NCI-H526 (cell line): ENCODE results near the gene C11orf16.
"Not testable (repeated sequence)": the region's sequence is repeated elsewhere in the genome, so short reads cannot be mapped to it uniquely, and the experiment has no call there.

Experiments used
- DNase-seq, 2 experiments: peaks; one replicate each; lab custom pipeline; 2025; lab: John Stamatoyannopoulos, UW

Gene C11orf16

DNA sequence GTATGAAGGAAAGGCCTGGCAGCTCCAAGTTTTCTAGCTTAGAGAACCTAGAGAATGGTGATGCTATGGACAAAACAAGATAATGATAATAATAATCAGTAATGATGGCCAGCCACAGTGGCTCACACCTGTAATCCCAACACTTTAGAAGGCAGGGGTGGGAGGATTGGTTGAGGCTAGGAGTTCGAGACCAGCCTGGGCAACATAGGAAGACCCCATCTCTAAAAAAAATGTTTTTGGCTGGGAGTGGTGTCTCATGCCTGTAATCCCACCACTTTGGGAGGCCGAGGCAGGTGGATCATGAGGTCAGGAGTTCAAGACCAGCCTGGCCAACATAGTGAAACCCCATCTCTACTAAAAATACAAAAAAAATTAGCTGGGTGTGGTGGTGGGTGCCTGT lies 3.0 kb upstream of the C11orf16 start:
- not testable (repeated sequence) for DNase-seq

DNA sequence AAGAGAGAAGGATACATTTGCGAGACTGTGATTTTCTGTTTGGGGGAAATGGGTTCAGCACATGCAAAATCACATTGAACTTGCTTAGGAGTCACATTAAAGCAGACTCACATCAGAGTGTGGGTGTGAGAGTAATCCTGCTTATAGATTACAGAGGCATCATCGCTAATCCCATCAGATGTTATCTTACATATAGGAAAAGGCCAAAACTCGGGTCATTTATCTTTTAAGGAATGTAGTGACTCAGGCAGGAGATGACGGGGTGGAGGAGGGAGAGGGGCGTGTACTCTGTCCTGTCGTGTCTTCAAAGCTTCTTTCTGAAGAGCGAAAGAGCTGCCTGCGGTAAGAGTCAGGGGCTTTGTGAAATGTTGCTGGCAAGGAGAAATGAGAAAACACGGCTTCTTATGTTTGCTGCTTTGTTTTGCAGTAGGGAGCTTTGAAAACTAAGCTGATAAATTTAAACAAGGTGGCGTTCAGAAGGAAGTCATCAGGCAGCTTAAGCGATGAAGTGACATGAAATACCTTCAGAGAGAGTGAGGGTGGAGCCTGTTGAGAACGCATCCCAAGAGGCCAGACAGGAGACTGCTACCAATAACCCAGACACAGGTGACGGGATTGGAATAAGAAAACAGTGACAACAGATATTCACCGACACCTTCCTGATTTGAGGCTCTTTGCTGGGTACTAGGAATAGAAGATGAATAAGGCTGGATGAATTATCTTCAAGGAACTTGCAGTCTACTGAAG lies 2.2 kb upstream of the C11orf16 start:
- DNase-seq, result no peak

DNA sequence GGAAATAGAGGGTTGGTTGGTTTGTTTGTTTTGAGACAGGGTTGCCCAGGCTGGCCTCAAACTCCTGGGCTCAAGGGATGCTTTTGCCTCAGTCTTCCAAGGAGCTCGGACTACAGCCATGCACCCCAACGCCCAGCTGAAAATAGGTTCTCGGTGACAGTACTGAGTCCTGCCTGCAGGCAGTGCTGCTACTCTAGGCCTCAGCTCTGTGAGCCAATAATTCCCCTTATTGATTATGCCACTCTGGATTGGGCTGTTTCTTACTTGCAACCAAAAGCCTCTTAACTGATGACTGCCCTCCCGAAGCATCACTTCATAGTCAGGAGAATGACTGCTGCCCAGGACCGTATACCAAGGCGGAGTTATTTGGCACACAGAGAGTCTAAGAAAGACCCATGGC lies 1.2 kb upstream of the C11orf16 start:
- peak in 1 of 2 experiments; percentile 6 for DNase-seq

DNA sequence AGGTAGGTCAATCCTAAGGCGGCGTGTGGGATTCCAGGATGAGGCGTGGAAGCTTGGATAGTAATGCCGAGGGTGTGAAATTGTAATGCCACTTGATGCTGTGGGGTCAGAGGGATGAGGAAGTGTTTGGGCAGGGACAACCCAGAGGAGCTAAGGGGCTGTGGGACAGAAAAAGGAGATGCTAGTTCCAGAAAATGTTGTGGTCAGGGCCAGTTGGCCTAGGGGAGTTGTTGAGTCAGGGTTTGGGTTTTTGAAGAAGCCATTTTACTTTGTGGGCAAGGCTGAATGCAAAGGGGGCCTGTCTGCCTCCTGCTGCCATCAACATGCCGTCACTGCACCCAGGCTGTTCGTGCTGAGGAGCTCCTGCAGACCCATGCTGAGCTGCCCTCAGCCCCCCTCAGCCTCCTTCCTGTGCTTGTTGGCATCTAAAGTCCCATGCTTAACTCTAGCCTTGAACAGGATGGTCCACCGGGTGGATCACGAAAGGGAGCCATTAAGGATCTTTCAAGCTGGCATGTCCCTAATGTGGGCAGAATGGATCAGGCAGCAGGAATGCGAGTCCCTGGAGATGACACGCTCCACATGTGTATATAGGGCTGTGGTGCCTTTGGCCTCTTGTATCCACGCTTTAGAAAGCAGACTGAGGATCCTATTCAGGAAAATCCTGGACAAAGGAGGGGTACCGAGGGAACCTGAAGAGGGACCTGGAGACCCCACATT lies 2.1 kb downstream of the C11orf16 start:
- DNase-seq, result no peak

DNA sequence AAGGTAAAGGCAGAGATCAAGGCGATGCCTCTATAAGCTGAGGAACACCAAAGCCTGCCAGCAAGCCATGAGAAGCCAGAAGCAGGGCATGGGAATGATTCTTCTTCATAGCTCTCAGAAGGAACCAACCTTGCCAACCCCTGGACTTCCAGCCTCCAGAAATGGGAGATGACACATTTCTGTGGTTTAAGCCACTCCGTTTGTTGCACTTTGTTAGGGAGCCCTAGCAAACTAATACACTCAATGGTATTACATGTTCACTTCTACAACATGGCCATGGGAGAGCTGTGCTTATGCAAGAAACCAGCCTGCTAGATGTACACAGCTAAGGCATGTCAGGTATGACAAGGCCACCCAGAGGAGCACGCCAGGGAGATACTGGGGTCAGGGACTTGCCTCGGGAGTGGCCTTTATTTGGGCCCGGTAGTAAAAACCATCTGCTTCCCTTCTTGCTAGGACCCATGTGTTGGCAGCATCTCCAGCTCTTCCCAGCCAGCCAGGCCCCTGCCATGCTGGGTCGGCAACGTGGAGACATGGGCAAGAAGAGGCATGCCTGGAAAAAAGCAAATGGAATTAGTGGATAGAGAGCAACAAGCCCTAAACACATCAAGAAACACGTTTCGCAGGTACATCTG lies 3.6 kb downstream of the C11orf16 start:
- no peak for DNase-seq

DNA sequence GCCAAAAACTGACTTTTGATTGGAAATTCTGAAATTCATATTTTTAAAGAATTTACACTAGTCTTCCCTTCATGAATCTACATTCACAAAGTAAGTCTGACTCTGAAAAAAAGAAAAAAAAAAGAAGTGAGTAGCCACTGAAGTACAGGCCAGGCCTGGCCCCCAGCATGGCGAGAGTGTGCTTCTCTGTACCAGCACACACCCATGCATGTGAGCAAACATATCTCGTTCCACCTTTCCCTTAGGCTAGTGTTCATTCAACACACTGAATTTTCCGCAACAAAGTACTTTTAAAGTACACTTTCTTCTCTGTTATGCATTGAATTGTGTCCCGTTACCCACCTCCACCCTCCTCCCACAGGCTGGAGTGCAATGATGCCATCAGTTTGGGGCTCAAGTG lies 4.5 kb downstream of the C11orf16 start:
- no peak for DNase-seq

DNA sequence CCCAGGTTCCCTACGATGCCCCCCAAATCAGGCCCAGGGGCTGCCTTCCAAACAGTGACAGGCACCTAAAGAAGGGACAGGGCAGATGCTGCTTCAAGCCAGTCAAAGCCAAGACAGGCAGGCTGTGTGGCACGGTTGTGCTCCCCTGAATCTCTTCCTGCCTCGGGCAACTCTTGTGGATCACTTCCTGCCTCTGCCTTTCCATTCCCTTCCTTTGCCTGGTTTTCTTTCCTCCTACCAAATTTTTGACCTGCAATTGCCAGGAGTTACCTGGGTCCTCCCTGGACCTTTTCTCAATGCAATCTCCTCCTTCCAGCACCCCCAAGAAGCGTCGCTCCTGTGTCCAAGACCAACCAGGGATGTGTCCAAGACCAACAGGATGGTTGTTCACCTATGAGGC lies 5.5 kb downstream of the C11orf16 start:
- no peak for DNase-seq

DNA sequence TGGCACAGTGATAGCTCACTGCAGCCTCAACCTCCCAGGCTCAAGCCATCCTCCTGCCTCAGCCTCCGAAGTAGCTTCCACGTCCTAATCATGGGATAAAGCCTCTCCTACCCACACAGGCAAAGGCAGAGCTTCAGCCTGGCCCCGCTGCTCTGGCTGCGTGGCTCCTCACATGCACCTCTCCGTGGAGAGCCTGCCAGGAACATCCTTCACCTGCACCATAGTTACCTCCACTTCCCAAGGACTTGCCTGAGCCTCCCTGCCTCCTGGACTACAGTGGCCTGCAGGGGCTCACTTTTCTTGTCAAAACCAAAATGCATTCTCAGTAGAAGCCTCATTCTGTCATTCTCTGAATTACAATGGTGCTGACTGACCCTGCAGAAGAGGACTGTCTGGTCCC lies 6.5 kb downstream of the C11orf16 start:
- no peak for DNase-seq

DNA sequence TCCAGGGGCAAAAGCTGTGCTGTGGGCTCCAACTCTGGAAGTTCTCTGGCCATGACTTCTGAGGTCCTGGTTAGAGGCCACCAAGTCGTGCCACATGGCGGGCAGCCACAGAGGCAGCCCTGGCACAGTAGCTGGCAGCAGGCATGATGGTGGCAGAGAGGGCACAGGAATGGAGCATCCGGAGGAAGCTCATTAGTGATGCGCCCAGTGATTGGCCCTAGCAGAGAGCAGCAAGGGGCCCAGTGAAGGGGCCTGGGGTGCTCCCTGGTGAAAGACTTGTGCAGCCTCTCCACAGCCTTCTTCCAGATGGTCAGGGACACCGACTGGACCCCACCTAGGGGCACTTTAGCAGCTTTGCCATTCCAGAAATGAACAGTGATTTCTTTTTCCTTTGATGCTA lies 7.0 kb downstream of the C11orf16 start:
- no peak for DNase-seq

DNA sequence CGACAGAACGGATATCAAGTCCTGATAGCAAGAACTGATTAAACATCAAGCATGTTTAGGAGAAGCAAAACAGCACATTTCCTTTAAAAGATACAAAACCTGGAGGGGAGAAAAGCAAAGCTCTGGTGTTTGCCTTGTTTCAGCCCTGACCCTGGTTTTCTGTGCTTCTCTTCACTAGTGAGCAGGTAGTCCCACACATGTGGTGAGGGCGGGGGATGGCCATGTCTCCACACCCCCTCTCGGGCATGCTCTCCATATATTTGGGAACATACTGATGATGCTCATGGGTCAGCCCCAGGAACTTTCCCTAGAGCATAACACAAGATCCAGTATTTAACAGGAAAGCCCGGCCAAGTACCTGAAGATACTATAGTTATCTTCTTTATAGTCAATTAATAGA lies 10.1 kb downstream of the C11orf16 start:
- DNase-seq, result no peak

DNA sequence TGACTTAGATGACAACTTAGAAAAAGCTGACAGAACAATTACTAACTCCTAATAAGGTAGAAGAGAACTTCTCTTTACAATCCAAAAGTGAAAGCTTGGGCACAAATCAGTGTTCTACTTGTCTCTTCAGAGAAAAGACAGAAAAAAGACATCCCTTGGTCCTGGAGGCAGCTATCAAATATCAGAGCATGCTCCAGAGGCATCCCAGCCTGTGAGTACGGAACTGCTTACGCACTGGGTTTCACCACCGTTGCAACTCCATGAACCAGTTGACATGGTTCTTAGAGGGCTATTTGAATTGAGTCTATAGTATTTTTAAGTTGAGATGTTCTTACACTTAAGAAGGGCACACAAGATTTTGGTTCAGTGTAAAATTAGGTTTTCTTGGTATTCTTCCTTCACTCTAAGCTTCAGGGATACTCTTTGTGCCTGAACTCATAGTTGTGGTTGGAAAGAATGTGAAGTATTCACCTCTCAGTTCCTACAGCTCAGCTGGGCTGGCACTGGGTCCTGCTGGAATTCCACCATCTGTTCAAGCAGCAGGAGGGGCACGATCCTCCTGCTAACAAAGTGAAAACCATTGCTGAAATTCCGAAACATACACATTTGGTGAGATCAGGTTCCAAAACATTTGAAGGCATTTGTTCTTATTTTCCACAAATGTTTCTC lies 15.5 kb downstream of the C11orf16 start:
- DNase-seq, result no peak

DNA sequence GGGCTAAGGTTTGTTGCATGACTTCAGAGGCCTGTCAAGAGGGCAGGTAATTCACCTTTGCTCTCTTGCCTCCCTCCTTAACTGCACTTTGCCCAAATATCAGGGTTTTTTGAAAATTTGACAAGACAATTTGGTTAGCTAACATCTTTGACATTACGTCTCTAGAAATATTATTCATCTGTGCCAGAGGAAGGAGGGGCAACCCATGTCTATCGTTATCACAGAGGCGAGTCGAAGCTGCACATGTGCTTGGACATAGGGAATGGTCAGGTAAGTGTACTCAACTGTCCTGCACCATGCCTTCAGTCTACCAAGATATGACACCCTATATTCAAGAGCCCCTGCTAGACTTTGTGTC lies 18.1 kb downstream of the C11orf16 start:
- DNase-seq, result no peak

DNA sequence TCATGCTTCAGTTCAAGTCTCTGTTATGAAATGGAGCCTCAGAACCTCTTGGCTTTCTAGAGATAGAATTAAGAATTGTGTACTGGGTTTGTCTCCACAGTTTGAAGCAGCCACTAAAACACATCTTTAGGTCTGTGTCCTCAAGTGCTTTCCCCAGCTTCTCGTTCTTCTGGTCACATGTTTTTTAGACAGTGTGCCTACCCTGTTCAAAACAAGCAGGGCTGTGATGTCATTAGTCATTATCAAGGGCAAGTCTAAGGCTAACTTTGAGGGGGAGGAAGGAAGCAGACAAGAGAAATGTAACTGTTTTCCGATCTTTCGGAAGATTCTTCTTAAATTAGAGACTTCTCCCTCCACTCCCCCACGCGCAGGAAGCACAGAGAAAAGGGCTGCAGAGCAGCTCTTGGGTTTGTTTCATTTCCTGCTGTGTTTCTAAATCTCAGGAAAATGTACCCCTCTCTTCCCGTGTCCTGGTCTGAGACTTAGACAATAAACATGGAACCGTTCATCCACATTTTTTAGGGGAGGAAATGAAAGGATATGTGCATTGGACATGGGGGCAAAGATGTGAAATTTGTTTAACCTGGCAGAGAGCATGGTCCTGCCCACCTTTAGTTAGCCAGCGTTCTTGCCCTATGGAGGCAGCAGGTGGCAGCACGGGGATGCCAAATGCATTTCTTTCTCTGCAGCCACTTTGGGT lies 18.6 kb downstream of the C11orf16 start:
- peak; percentile 30 to 68 for DNase-seq

DNA sequence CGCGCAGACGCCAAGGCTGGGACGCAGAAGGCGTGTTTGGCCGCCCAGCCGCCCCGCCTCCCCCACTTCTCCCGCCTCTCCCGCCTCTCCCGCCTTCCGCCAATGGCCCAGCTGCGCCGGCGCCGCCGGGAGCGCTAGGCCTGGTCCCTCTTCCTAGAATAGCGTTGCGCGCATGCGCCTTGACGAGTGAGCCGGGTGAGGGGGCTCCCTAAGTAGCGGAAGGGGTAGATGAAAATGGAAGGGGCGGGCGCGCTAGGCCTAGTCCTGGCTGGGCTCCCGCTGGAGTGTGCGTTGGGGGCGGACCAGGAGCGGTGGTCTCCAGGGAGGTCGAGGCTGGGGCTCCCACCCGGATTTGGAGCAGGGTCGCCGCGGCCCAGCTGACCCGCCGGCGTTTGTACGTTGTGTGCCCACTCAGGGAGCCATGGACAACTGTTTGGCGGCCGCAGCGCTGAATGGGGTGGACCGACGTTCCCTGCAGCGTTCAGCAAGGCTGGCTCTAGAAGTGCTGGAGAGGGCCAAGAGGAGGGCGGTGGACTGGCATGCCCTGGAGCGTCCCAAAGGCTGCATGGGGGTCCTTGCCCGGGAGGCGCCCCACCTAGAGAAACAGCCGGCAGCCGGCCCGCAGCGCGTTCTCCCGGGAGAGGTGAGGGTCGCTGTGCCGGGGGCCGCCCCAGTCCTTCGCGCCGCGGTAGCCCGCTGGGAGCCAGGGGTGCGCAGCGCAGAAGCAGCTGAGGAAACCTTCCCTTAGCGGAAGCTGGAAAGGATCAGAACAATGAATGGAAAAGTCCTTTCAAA lies 21.5 kb downstream of the C11orf16 start, which contains the start of gene AKIP1:
TSS of gene AKIP1 (plus strand) at position 161 of the 795 bp plus-strand sequence. CDS start at position 422, 261 bp downstream.
- peak; percentile 95 to 98 for DNase-seq

DNA sequence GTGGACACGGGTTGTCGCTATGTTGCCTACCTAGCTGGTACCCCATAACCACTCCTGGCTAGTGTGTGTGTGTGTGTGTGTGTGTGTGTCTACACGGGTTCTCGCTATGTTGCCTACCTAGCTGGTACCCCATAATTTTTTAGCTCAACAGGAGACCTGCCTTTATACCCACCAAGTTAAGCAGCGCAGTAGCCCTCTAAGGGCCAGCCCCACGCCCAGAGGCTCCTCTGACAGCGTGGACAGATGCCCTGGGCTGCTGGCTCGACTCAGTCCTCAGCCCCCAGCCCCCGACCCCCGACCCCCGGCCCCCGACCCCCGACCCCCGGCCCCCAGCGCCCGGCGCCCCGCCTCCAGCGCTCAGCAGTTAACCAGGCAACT lies 22.1 kb downstream of the C11orf16 start:
- DNase-seq, result no peak

DNA sequence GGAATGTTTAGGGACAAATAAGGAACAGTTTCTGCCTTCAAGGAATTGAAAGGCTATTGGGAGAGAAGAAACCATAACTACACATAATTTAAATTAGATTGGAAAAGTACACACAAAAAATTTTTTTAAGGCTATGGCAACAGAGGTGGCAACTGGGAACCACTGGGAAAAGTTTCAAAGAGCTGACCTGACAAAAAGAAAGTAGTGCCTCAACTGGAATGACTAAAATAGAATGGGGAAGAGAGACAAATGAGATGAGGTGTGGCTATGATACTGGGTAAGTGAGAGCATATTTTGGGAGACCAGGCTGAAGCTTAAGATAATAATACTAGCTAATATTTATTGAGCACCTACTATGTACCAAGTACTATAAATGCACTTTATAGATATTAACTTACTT lies 24.6 kb downstream of the C11orf16 start:
- no peak for DNase-seq

DNA sequence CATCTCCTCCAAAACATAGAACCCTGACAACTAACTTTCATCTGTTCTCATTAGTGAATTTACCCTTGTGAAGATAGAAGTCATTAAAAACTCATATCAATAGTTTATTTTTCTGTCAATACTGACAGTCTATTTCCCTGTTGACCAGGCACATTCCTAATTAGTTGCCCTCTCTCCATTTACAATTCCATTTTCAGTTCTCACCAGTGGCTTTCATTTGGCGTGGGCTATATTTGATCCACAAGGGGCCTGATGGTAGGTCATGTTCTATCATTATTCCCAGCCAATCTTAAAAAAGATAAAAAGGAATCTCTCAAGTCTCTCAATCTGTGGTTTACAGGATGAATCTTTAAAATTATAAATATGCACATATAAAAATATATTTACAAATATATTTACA lies 25.6 kb downstream of the C11orf16 start:
- DNase-seq, result no peak

DNA sequence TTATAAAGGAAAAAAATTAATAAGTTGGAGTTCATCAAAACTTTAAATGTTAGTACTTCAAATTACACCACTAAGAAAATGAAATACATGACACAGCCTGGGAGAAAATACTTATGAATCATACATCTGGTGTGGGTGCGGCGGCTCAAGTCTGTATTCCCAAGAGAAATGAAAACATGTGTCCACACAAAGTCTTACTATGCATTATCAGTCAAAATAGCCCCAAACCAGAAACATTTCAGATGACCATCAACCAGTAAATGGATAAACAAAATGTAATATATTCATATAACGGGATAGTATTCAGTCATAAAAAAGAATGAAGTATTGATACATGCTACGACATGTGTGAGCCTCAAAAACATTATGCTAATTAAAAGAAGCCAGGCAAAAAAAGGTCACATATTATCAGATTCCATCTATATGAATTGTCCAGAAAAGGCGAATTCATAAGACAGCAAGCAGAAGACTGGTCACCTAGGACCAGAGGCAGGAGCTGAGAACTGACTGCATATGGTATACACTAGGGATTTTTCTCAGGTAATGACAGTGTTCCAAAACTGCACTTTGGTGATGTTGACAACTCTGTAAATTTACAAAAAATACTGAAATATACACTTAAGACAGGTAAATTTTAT lies 27.1 kb downstream of the C11orf16 start:
- DNase-seq, result no peak

DNA sequence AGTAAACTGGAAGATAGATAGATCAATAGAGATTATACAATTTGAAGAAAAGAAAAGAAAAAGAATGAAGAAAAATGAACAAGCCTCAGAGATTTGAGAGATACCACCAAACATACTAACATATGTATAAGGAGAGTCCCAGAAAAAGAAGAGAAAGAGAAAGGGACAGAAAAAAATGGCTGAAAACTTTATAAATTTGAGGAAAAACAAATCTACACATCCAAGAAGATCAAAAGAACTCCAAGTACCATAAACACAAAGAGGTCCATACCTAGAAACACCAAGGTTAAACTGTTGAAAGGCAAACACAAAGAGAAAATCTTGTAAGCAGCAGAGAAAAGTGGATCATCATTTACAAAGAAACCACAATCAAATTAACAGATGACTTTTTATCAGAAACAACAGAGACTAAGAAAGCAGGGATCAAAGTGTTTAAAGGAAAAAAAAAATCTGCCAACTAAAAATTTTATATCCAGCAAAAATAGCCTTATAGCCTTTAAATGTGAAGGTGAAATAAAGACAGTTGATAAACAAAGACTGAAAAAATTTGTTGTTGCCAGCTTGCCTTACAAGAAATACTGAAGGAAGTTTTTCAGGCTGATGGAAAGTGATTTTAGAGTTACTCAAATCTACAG lies 33.5 kb downstream of the C11orf16 start:
- DNase-seq, result no peak

DNA sequence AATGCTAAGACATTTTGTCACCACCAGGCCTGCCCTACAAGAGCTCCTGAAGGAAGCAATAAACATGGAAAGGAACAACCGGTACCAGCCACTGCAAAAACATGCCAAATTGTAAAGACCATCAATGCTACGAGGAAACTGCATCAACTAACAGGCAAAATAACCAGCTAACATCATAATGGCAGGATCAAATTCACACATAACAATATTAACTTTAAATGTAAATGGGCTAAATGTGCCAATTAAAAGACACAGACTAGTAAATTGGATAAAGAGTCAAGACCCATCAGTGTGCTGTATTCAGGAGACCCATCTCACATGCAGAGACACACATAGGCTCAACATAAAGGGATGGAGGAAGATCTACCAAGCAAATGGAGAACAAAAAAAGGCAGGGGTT lies 41.6 kb downstream of the C11orf16 start:
- DNase-seq, result not testable (repeated sequence)
